Measurements from ENCODE around the gene CPNE6. TPM values are rescaled to one million over a fixed set of nuclear protein-coding genes. Genes with fewer than 3 reads are reported as not detected.

The CPNE6 gene
- total and polyA plus RNA-seq, 2 of the 13 experiments (the other 11 are each of a cell fraction or from before 2014, with no cell fraction given): not detected

DNA sequence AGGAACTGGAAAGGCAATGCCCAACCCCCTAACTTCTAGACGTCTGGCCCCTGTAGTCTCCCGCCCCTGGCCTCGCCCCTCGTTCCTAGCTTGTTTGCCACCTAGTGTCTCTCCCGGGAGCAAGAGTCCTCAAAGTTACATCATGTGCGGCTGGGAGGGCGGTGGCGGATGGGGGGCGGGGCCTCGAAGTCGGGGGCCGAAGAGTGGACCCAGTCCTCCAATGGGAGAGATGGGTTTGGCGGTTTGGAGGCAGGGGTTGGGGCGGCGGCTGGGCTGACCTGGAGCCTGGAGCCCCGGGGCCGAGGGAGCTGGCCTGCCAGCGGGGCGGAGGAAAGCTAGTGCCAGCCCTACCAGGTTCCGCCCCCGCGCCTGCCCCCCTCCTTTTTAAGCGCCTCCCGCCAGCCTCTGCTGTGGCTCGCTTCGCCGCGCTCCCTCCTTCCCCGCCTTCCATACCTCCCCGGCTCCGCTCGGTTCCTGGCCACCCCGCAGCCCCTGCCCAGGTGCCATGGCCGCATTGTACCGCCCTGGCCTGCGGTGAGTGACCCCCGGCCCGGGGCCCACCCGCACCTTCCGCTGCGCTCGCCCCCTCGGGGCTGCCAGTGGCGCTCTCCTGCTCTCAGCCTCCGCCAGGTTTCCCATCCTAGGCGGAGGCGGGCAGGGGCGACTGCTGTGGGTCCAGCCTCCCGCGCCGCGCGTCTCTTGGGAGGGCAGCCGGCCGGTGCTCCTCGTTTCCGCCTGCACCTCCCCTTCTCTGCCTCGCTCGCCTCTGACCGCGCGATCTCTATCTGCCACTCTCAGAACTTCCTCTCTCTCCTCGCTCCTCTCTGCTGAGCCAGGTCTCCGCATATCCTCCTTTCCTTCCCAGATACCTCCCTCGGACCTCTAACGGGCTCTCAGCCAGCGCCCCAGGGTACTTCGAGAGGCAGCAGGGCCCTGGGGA, 22.8 kb downstream of the CPNE6 start, which contains the start of gene PCK2 (continued):
- peak; percentile 100 for TF ChIP-seq ATF7-NPFF (CRISPR knock-in tag; IDR thresholded peaks at IDR 0.05; ENCODE audit: low read depth)
- TF ChIP-seq, protein P1, sequence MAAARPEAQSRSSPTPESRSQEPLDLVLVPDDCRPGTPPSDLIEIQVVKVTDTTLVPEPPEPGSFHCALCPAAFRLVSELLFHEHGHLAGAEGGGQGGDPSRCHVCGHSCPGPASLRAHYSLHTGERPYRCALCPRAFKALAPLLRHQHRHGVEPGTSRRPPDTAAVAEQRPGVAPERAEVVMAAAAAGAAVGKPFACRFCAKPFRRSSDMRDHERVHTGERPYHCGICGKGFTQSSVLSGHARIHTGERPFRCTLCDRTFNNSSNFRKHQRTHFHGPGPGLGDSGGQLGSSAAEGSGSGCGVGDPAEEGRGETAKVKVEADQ (CRISPR knock-in tag; IDR thresholded peaks at IDR 0.05; ENCODE audit: borderline replicate concordance): peak; percentile 87; the same call in 1 of the 2 replicates
- TF ChIP-seq CBX1 (IDR thresholded peaks at IDR 0.05; ENCODE audit: low read depth): peak; percentile 100
- TF ChIP-seq, protein P2, sequence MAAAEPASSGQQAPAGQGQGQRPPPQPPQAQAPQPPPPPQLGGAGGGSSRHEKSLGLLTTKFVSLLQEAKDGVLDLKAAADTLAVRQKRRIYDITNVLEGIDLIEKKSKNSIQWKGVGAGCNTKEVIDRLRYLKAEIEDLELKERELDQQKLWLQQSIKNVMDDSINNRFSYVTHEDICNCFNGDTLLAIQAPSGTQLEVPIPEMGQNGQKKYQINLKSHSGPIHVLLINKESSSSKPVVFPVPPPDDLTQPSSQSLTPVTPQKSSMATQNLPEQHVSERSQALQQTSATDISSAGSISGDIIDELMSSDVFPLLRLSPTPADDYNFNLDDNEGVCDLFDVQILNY (CRISPR knock-in tag; conservative IDR thresholded peaks at IDR 0.05): peak; percentile 87
- TF ChIP-seq, protein P3, sequence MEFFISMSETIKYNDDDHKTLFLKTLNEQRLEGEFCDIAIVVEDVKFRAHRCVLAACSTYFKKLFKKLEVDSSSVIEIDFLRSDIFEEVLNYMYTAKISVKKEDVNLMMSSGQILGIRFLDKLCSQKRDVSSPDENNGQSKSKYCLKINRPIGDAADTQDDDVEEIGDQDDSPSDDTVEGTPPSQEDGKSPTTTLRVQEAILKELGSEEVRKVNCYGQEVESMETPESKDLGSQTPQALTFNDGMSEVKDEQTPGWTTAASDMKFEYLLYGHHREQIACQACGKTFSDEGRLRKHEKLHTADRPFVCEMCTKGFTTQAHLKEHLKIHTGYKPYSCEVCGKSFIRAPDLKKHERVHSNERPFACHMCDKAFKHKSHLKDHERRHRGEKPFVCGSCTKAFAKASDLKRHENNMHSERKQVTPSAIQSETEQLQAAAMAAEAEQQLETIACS (CRISPR knock-in tag; IDR thresholded peaks at IDR 0.05): peak; percentile 68
- TF ChIP-seq ZMYM2 (CRISPR knock-in tag; IDR thresholded peaks at IDR 0.05): peak; percentile 78
- peak; percentile 47; the same call in 1 of the 2 replicates for TF ChIP-seq HMG20A (CRISPR knock-in tag; IDR thresholded peaks at IDR 0.05; ENCODE audit: borderline replicate concordance)
- TF ChIP-seq MZF1 (CRISPR knock-in tag; IDR thresholded peaks at IDR 0.05; ENCODE audit: borderline replicate concordance): peak; percentile 86; the same call in 1 of the 2 replicates
- TF ChIP-seq ZNF292 (CRISPR knock-in tag; IDR thresholded peaks at IDR 0.05; ENCODE audit: borderline replicate concordance, low read depth): peak; percentile 79
- no peak for TF ChIP-seq ZNF878 (CRISPR knock-in tag; IDR thresholded peaks at IDR 0.05)
- no peak for TF ChIP-seq SCMH1 (CRISPR knock-in tag; IDR thresholded peaks at IDR 0.05; ENCODE audit: borderline replicate concordance)
- TF ChIP-seq ZNF274 (CRISPR knock-in tag; IDR thresholded peaks at IDR 0.05): peak; percentile 98
- 0 out of 2 replicates have a peak, but pooled peaks have one; percentile 39 for TF ChIP-seq ZFP1 (CRISPR knock-in tag; IDR thresholded peaks at IDR 0.05)
- TF ChIP-seq ETV6 (CRISPR knock-in tag; conservative IDR thresholded peaks at IDR 0.05): peak; percentile 80
- peak; percentile 87 for TF ChIP-seq YEATS2 (CRISPR knock-in tag; IDR thresholded peaks at IDR 0.05; ENCODE audit: borderline replicate concordance)
- peak; percentile 89 for TF ChIP-seq RARA (CRISPR knock-in tag; IDR thresholded peaks at IDR 0.05)
- TF ChIP-seq BCL6 (CRISPR knock-in tag; IDR thresholded peaks at IDR 0.05): peak; percentile 78
- no peak for TF ChIP-seq GTF3A (CRISPR knock-in tag; conservative IDR thresholded peaks at IDR 0.05)
- peak; percentile 94 for TF ChIP-seq ZFP37 (CRISPR knock-in tag; IDR thresholded peaks at IDR 0.05; ENCODE audit: borderline replicate concordance)
- TF ChIP-seq, protein P4, sequence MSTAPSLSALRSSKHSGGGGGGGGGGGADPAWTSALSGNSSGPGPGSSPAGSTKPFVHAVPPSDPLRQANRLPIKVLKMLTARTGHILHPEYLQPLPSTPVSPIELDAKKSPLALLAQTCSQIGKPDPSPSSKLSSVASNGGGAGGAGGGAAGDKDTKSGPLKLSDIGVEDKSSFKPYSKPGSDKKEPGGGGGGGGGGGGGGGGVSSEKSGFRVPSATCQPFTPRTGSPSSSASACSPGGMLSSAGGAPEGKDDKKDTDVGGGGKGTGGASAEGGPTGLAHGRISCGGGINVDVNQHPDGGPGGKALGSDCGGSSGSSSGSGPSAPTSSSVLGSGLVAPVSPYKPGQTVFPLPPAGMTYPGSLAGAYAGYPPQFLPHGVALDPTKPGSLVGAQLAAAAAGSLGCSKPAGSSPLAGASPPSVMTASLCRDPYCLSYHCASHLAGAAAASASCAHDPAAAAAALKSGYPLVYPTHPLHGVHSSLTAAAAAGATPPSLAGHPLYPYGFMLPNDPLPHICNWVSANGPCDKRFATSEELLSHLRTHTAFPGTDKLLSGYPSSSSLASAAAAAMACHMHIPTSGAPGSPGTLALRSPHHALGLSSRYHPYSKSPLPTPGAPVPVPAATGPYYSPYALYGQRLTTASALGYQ (CRISPR knock-in tag; IDR thresholded peaks at IDR 0.05): peak; percentile 90
- TF ChIP-seq PHF20 (CRISPR knock-in tag; IDR thresholded peaks at IDR 0.05): no peak
- peak; percentile 94 for TF ChIP-seq MAZ (IDR thresholded peaks at IDR 0.05; ENCODE audit: borderline replicate concordance, low read depth, low read length)
- TF ChIP-seq MAZ (CRISPR knock-in tag; IDR thresholded peaks at IDR 0.05; ENCODE audit: low read depth): peak; percentile 100
- peak; percentile 98 for TF ChIP-seq ZNF225 (CRISPR knock-in tag; IDR thresholded peaks at IDR 0.05)
- no peak for TF ChIP-seq KAT2B (IDR thresholded peaks at IDR 0.05; ENCODE audit: borderline replicate concordance, low read depth, low read length)
- TF ChIP-seq U2AF1 (optimal IDR thresholded peaks at IDR 0.05; ENCODE audit: low read depth, low read length): no peak

Measured in HepG2 (cell line).